GM10266 (cell line): ENCODE results near the gene ZNF497.

Source experiments
- DNase-seq: peaks from one replicate; pipeline ENCODE4 v3.0.0; 2012; ENCODE audit errors: extremely low spot score
- TF ChIP-seq, protein P1 (sequence below): IDR thresholded peaks from 2 replicates; pipeline ENCODE4 v1.5.1; 2012; ENCODE audit warnings: mild to moderate bottlenecking, low read depth; ENCODE audit not compliant: control insufficient read depth, insufficient read depth; ENCODE audit errors: missing control alignments

The ZNF497 gene

DNA sequence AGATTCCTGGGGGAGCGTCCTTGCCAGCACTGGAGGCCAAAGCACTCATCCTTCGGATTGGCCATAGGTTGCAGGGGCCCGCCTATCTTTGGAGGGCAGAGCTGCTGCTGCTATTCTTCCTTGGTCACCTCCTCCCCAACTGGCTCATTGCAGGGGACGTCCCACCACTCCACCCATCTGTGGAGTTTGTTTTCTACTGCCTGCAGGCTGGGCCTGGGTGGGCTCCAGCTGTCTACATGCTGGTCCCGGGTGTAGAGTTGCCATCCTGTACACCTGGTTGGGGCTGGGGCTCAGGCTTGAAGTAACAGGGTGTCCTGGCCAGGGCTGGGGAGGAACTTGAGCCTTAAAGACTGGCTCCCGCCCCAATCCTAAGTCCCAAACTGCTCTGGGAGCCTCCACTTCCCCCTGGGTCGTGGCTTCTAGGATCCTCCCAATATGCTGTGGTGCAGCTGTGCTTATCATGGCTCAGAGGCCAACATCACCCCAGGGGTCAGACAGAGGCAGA is 35.0 kb upstream of the ZNF497 start:
- peak; percentile 26 for DNase-seq
- TF ChIP-seq, protein P1, sequence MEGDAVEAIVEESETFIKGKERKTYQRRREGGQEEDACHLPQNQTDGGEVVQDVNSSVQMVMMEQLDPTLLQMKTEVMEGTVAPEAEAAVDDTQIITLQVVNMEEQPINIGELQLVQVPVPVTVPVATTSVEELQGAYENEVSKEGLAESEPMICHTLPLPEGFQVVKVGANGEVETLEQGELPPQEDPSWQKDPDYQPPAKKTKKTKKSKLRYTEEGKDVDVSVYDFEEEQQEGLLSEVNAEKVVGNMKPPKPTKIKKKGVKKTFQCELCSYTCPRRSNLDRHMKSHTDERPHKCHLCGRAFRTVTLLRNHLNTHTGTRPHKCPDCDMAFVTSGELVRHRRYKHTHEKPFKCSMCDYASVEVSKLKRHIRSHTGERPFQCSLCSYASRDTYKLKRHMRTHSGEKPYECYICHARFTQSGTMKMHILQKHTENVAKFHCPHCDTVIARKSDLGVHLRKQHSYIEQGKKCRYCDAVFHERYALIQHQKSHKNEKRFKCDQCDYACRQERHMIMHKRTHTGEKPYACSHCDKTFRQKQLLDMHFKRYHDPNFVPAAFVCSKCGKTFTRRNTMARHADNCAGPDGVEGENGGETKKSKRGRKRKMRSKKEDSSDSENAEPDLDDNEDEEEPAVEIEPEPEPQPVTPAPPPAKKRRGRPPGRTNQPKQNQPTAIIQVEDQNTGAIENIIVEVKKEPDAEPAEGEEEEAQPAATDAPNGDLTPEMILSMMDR = no peak

DNA sequence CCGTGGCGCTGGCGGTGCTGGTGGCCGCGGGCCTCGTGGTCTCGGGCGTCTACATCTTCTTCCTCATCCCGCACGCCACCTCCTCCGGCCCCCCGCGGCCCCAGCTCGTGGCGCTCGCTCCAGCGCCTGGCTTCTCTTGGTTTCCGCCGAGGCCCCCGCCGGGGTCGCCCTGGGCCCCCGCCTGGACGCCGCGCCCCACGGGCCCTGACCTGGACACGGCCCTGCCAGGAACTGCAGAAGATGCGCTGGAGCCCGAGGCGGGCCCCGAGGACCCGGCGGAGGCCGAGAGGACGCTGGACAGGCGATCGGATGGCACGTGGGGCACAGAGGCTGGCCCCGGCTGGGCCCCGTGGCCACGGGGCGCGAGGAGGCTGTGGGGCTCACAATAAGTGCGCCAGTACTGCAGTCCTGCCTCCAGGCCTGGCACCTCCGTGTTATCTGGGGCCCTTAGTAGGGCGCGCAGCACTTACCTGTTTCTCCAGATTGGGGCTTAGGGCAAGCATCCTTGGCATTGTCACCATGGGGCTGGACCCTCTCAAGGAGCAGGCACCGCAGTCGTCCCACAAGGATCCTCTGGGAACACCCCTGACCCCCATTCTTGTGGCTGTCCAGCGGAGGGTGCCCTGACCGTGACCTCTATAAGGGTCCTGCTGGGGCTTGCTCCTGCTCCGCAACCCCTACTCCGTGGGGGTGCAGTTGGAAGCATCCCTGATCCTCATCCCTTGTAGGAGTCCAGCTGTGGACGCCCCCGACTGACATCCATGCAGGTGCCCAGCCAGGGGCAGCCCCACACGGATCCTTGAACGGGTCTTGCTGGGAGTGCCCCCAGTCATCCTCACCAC is 34.4 kb upstream of the ZNF497 start:
- TF ChIP-seq, protein P1 = no peak
- DNase-seq = no peak

DNA sequence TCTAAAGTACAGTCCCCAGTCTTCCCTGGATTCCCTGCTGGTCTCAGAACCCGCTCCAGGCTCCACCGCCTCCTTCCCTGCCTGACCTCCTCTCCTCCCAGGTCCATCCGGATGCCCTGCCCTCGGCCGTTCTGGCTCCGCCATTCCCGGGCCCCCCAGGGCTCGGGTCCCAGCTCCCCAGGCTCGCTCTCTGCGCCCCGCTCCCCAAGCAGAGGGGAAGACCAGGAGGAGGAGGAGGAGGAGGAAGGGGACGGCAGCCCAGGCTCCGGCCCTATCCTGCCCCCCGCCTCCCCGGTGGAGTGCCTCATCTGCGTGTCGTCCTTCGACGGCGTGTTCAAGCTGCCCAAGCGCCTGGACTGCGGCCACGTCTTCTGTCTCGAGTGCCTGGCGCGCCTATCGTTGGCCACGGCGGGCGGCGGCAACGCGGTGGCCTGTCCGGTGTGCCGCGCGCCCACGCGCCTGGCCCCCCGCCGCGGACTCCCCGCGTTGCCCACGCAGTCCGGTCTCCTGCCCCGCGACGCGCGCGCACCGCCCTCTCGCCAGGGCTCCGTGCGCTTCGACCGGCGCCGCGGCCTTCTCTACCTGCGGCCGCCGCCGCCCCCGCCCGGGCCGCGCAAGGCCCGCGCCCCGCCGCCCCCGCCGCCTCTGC is 33.6 kb upstream of the ZNF497 start:
- TF ChIP-seq, protein P1 = no peak
- no peak for DNase-seq

DNA sequence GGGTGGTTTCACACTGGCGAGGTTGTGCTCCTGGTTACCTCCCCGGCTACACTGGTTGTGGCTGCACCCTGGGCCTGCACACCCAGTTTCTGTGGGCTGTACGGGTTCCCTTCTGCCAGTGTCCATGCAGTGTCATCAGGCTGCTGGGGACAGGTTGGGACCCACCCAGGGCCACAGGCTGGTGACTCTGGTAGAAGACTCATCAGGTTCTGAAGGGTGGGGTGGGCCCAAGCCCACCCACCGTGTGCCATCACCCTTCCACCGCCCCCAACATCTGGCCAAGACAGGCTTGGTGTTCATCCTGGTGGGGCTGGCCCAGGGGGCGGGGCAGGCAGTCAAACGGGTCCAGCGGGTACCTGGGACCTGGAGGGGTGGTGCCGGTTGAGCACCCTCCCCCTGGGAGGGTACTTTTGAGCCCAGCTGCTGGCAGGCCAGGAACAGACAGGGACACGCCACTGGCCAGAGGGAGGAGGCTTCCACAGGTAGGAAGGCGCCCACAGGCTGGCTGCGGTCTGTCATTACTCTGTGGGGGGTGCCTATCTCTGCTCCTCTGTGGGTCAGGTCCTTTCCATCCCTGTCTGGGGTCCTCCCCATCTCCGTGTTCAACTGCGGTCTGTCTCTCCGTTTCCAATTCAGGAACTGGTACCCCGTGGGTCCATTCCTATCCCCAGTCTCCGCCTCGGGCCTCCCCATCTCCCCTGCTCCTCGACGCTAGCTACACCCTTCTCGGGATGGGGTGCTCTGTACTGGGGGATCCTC is 32.8 kb upstream of the ZNF497 start, which contains the start of gene RNF225:
TSS of gene RNF225 (plus strand) at position 437 of the 759 bp plus-strand sequence. CDS start 434 bp downstream, outside the sequence.
- TF ChIP-seq, protein P1 = no peak
- no peak for DNase-seq

DNA sequence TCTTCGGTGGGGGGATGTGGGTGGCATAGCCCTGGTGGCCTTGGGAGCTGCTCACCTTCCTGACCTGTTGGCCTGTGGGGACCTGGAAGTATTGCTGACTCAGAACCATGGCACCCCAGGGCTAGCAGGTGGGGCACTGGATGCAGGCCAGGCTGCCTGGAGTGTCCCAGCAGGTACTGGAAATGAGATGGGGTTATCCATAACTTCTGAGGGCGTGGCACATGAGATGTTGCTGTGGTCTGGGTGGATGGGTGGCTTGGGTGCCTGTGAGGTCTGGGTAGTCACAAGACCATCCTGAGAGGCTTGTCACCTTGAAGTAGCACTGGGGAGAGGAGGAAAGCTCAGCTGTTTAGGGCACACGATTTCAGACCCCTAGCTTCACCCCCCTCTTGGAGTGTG is 32.3 kb upstream of the ZNF497 start:
- DNase-seq = no peak
- TF ChIP-seq, protein P1 = no peak

DNA sequence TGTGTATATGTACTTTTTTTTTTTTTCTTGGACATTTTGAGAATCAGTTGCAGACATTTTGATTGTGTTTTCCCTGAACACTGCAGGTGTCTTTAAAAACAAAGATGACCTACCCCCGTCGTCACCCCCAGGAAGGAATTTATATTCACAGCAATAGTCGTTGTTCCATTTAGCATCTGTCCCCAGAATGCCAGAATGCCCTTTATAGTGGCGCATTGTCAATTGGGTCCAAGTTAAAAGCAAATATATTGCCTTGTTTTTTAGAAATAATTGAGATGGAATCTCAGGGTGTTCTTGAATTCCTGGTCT is 31.1 kb upstream of the ZNF497 start:
- TF ChIP-seq, protein P1 = no peak
- no peak for DNase-seq
